Measurements from ENCODE around the gene NFIX.

GRCh38 chr19:12991296-12991695 is 4.0 kb upstream of the NFIX start:
- TF ChIP-seq, protein P1, sequence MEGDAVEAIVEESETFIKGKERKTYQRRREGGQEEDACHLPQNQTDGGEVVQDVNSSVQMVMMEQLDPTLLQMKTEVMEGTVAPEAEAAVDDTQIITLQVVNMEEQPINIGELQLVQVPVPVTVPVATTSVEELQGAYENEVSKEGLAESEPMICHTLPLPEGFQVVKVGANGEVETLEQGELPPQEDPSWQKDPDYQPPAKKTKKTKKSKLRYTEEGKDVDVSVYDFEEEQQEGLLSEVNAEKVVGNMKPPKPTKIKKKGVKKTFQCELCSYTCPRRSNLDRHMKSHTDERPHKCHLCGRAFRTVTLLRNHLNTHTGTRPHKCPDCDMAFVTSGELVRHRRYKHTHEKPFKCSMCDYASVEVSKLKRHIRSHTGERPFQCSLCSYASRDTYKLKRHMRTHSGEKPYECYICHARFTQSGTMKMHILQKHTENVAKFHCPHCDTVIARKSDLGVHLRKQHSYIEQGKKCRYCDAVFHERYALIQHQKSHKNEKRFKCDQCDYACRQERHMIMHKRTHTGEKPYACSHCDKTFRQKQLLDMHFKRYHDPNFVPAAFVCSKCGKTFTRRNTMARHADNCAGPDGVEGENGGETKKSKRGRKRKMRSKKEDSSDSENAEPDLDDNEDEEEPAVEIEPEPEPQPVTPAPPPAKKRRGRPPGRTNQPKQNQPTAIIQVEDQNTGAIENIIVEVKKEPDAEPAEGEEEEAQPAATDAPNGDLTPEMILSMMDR (IDR thresholded peaks at IDR 0.05) = no peak
- TF ChIP-seq POLR2A (IDR thresholded peaks at IDR 0.05) (no peak), EP300 (IDR thresholded peaks at IDR 0.05) (no peak)

All from tibial nerve (tissue), 4 donors.